Omental fat pad (tissue), 4 donors: ENCODE results near the gene SBF1. TPM values are rescaled to one million over a fixed set of nuclear protein-coding genes. Genes with fewer than 3 reads are reported as not detected.

Source experiments
- ATAC-seq: fragments of 150-250 bp; one replicate; pipeline ENCODE4 v1.9.1; 2016; ENCODE audit warnings: mild to moderate bottlenecking, moderate library complexity; ENCODE audit not compliant: low FRiP score
- DNase-seq: peaks from one replicate; pipeline ENCODE4 v3.0.0-alpha.2; 2019; ENCODE audit warnings: low spot score
- CTCF ChIP-seq, 3 donors: fragments of 450-650 bp; IDR thresholded peaks; one replicate each; pipeline ENCODE4 v1.5.1; 2016 to 2017; ENCODE audit warnings: antibody characterized with exemption in 3 of 3, mild to moderate bottlenecking in 3 of 3, moderate library complexity in 2 of 3
- total RNA-seq, 4 donors: library from RNA; depleted of rRNA; stranded (reverse); fragments of >200 nt; gene quantifications; one replicate each; pipeline ENCODE4 v1.1.0, GENCODE V29; 2016

The SBF1 gene
- total RNA-seq, 4 donors from 2014 or later = 37.5 to 66.8 (median 43.8) TPM

GRCh38 chr22:50505776-50506610 is 31.2 kb upstream of the SBF1 start:
- DNase-seq = no peak
- no peak for TF ChIP-seq CTCF (IDR thresholded peaks at IDR 0.05)
- ATAC-seq = no peak

- DNase-seq (no peak), ATAC-seq (no peak)
- no peak for TF ChIP-seq CTCF (IDR thresholded peaks at IDR 0.05)
Measured at GRCh38 chr22:50505276-50505775, 30.5 kb upstream of the SBF1 start.

GRCh38 chr22:50504369-50505211 is 29.8 kb upstream of the SBF1 start:
- no peak for TF ChIP-seq CTCF (IDR thresholded peaks at IDR 0.05)
- ATAC-seq = no peak
- DNase-seq = no peak

- no peak for TF ChIP-seq CTCF (IDR thresholded peaks at IDR 0.05)
- ATAC-seq (no peak), DNase-seq (no peak)
Measured at GRCh38 chr22:50503475-50504145, 28.8 kb upstream of the SBF1 start.

- no peak for TF ChIP-seq CTCF (IDR thresholded peaks at IDR 0.05)
- ATAC-seq (no peak), DNase-seq (no peak)
Measured at GRCh38 chr22:50502628-50503474, 28.0 kb upstream of the SBF1 start.

GRCh38 chr22:50502096-50502495 is 27.3 kb upstream of the SBF1 start:
- TF ChIP-seq CTCF (IDR thresholded peaks at IDR 0.05) = no peak
- no peak for DNase-seq
- ATAC-seq = no peak
